NCI-H82 treated with DMSO at 0.1 percent for 48 hours (cell line): ENCODE data around the gene RFPL1.
"Not testable (repeated sequence)": the region's sequence is repeated elsewhere in the genome, so short reads cannot be mapped to it uniquely, and the experiment has no call there.

Experiments used
- DNase-seq: peaks from one replicate; lab custom pipeline; 2025; ENCODE audit not compliant: unreplicated experiment; lab: John Stamatoyannopoulos, UW

Gene RFPL1

GRCh38 chr22:29438283-29438682, at the start of gene RFPL1:
RFPL1 (plus strand) TSS chr22:29438583.
- not testable (repeated sequence) for DNase-seq

- no peak for DNase-seq
These were observed 49.7 kb upstream of the RFPL1 start for GRCh38 chr22:29388759-29389090.

GRCh38 chr22:29390270-29390669, 48.1 kb upstream of the RFPL1 start:
- DNase-seq = no peak

GRCh38 chr22:29391546-29391945, 46.8 kb upstream of the RFPL1 start:
- DNase-seq = no peak

GRCh38 chr22:29393019-29393608, 45.3 kb upstream of the RFPL1 start:
- no peak for DNase-seq

- DNase-seq = peak; percentile 84
These were observed 43.3 kb upstream of the RFPL1 start for GRCh38 chr22:29394931-29395581.

GRCh38 chr22:29396126-29396525, 42.3 kb upstream of the RFPL1 start:
- DNase-seq = no peak

GRCh38 chr22:29397791-29398190, 40.6 kb upstream of the RFPL1 start:
- DNase-seq = no peak

GRCh38 chr22:29400576-29400975, 37.8 kb upstream of the RFPL1 start:
- DNase-seq = no peak

GRCh38 chr22:29401538-29401937, 36.8 kb upstream of the RFPL1 start:
- not testable (repeated sequence) for DNase-seq

- DNase-seq = no peak
These were observed 29.4 kb upstream of the RFPL1 start for GRCh38 chr22:29408940-29409339.

- DNase-seq = not testable (repeated sequence)
These were observed 26.7 kb upstream of the RFPL1 start for GRCh38 chr22:29411569-29412211.

- not testable (repeated sequence) for DNase-seq
These were observed 25.6 kb upstream of the RFPL1 start for GRCh38 chr22:29412772-29413171.

GRCh38 chr22:29414951-29415591, 23.3 kb upstream of the RFPL1 start:
- DNase-seq = not testable (repeated sequence)

GRCh38 chr22:29418704-29419103, 19.7 kb upstream of the RFPL1 start:
- not testable (repeated sequence) for DNase-seq

- no peak for DNase-seq
These were observed 11.9 kb upstream of the RFPL1 start for GRCh38 chr22:29426476-29426875.

GRCh38 chr22:29427176-29427760, 11.1 kb upstream of the RFPL1 start:
- DNase-seq = no peak

- no peak for DNase-seq
These were observed 6.4 kb upstream of the RFPL1 start for GRCh38 chr22:29431986-29432385.

GRCh38 chr22:29433856-29434255, 4.5 kb upstream of the RFPL1 start:
- peak; percentile 13 for DNase-seq

GRCh38 chr22:29434288-29434687, 4.1 kb upstream of the RFPL1 start:
- peak; percentile 16 for DNase-seq

GRCh38 chr22:29435236-29436136, 2.9 kb upstream of the RFPL1 start:
- DNase-seq = no peak
